Stimulated activated CD4-positive, alpha-beta T cell treated with anti-CD3 and anti-CD28 coated beads, Interleukin-2, amount 100 ng/mL, for 48 hours (primary cell): ENCODE measurements around the gene DHRS12.

Source experiments
- DNase-seq, 2 donors: peaks; one replicate each; pipeline ENCODE4 v3.0.0-alpha.2; 2020

The DHRS12 gene

DNA sequence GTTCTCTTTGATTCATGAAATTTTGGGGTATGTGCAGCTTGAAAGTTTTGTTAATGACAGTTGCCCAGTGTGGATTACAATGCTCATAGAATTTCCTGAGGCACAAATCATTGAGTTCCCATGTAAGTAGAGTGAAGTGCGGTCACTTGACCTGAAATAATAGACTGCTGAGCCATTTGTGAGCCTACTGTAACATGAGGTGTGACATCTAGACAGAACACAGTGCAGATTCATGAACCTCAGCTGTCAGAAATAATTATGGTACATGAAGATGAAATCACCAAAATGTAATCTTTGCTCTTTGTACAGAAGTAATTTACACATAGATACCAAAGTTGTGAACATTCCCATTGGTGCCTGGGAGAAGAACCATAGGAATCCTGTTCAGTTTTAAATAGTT is 84.6 kb downstream of the DHRS12 start:
- DNase-seq: no peak
